Spinal cord (tissue), 10 donors: ENCODE measurements around the gene PLA2G4C. TPM values are rescaled to one million over a fixed set of nuclear protein-coding genes. Genes with fewer than 3 reads are reported as not detected.

ENCODE experiments used
- DNase-seq, 6 donors: peaks; one replicate each; pipeline versions ENCODE4 v3.0.0 to v3.0.0-alpha.2; 2013 to 2015; ENCODE audit warnings: low spot score in 6 of 6, low read depth in 4 of 6
- H3K27ac ChIP-seq: one replicate; pipeline ENCODE4 v1.5.1; 2013; ENCODE audit warnings: low read depth, low read length, control low read depth
- H3K27me3 ChIP-seq: one replicate; pipeline ENCODE4 v1.6.1; 2013; ENCODE audit warnings: low read length; ENCODE audit not compliant: control insufficient read depth, insufficient read depth
- H3K36me3 ChIP-seq: one replicate; pipeline ENCODE4 v1.6.1; 2013; ENCODE audit warnings: low read length; ENCODE audit not compliant: control insufficient read depth, insufficient read depth
- H3K4me1 ChIP-seq: one replicate; pipeline ENCODE4 v1.6.1; 2013; ENCODE audit warnings: low read length; ENCODE audit not compliant: control insufficient read depth, insufficient read depth
- H3K4me3 ChIP-seq: one replicate; pipeline ENCODE4 v1.5.1; 2013; ENCODE audit warnings: low read depth, low read length, control low read depth
- H3K9me3 ChIP-seq: one replicate; pipeline ENCODE4 v1.6.1; 2013; ENCODE audit warnings: low read length; ENCODE audit not compliant: control insufficient read depth, insufficient read depth
- WGBS: methylation state at CpG from one replicate; pipeline ENCODE4 v1.1.5; 2013; ENCODE audit warnings: missing lambda C conversion rate; ENCODE audit not compliant: insufficient coverage; 5-methylcytosine and 5-hydroxymethylcytosine counted together
- polyA plus RNA-seq, 2 donors: library from polyadenylated mRNA; unstranded; fragments of 120-200 nt; gene quantifications; one replicate each; pipeline ENCODE4 v1.2.1, GENCODE V29; 2013; ENCODE audit not compliant: insufficient read length in 2 of 2
- total RNA-seq, 2 donors: library from RNA; depleted of rRNA in 1 of 2; stranded (reverse); fragments of 120-200 nt in 1 of 2; fragments of >200 nt in 1 of 2; gene quantifications; one replicate each; pipeline versions ENCODE4 v1.2.3 to v1.2.4, GENCODE V29; 2013 to 2014
- donor health status: healthy.

PLA2G4C gene
- total and polyA plus RNA-seq, 4 donors, result 10.4 to 24.8 (median 14.2) TPM

GRCh38 chr19:48010932-48011758 lies 99.5 kb downstream of the PLA2G4C start:
- Histone ChIP-seq H3K36me3 (no peaks in the 10 kb centered on the region), H3K9me3 (no peaks in the 10 kb centered on the region), H3K4me1 (no peaks in the 10 kb centered on the region), H3K4me3 (no peak overlapping the region), H3K27ac (no peak overlapping the region), H3K27me3 (no peaks in the 10 kb centered on the region)
- no peak for DNase-seq
- WGBS, result 96% methylated on average over 10 of the region's 11 CpGs

- Histone ChIP-seq H3K4me1 (no peaks in the 10 kb centered on the region), H3K9me3 (no peaks in the 10 kb centered on the region), H3K27ac (no peak overlapping the region), H3K4me3 (no peak overlapping the region), H3K27me3 (no peaks in the 10 kb centered on the region), H3K36me3 (no peaks in the 10 kb centered on the region)
- 91% methylated on average over 3 of the region's 6 CpGs for WGBS
- DNase-seq, result no peak
These were observed 103.9 kb downstream of the PLA2G4C start for GRCh38 chr19:48006762-48007161.

DNA sequence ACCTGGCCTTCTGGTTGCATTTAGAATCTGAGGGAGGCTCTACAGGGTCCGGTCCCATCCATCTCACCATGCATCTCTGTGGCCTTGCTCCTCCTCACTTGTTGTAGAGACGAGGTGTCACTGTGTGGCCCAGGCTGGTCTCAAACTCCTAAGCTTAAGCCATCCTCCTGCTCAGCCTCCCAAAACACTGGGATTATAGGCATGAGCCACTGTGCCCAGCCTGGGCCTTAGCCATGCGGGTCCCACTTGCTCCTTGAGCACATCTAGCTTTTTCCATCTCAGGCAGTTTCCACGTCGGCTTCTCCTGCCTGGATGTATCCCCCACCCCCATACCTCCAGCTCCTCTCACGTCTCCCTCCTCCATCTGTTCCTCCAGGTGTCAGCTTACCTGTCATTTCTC lies 106.4 kb downstream of the PLA2G4C start:
- Histone ChIP-seq H3K27me3 (no peaks in the 10 kb centered on the region), H3K36me3 (no peaks in the 10 kb centered on the region), H3K9me3 (peaks cover 2% of the 10 kb centered on the region), H3K4me3 (no peak overlapping the region), H3K4me1 (no peaks in the 10 kb centered on the region), H3K27ac (no peak overlapping the region)
- DNase-seq, result no peak
- WGBS, result 77% methylated on average over 6 of the region's 6 CpGs

- no peak for DNase-seq
- H3K4me1 ChIP-seq, result no peaks in the 10 kb centered on the region
- WGBS, result 89% methylated on average over 1 of the region's 6 CpGs
- no peak overlapping the region for H3K4me3 ChIP-seq
- H3K9me3 ChIP-seq, result peaks cover 2% of the 10 kb centered on the region
- H3K27me3 ChIP-seq, result no peaks in the 10 kb centered on the region
- H3K36me3 ChIP-seq, result no peaks in the 10 kb centered on the region
- no peak overlapping the region for H3K27ac ChIP-seq
These were observed 109.8 kb downstream of the PLA2G4C start for GRCh38 chr19:48000846-48001245.

DNA sequence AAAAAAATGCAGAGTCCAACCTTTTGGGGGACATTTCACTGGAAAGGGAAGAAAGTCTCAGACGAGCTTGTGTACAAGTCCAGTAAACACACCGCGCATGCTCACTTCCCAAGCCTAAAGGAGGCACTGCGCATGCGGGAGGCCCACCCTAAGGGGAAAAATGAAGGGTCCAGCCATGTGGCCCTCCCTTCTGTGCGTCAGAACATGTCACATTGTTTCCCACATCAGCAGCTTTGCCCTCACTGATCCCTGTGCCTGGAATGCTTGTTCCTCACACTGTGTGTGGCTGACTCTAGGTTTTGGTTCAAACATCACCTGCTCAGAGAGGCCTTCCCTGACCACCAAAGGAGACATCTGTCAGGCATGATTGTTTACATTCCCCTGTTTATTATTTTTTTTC lies 111.8 kb downstream of the PLA2G4C start:
- no peak overlapping the region for H3K4me3 ChIP-seq
- 87% methylated on average over 6 of the region's 6 CpGs for WGBS
- no peak for DNase-seq

More for the DNA sequence above, 111.8 kb downstream of the PLA2G4C start:
- Histone ChIP-seq H3K4me1 (no peaks in the 10 kb centered on the region), H3K36me3 (no peaks in the 10 kb centered on the region), H3K27ac (no peak overlapping the region), H3K27me3 (no peaks in the 10 kb centered on the region), H3K9me3 (peaks cover 2% of the 10 kb centered on the region)

Other genes with a start within 250 kb of the PLA2G4C start
- gene SULT2A1, start 224.5 kb downstream of the PLA2G4C start, total RNA-seq, result under 1 TPM; 0.10 to 0.17 TPM
- gene SULT2A1, start 224.5 kb downstream of the PLA2G4C start, polyA plus RNA-seq, result under 1 TPM in 1 of 2 donors, not detected in 1; 0.20 TPM
- under 1 TPM in 1 of 2 donors, not detected in 1; 0.50 TPM for gene BSPH1, start 118.6 kb downstream of the PLA2G4C start, total RNA-seq
- not detected for gene BSPH1, start 118.6 kb downstream of the PLA2G4C start, polyA plus RNA-seq
- under 1 TPM in 1 of 2 donors, not detected in 1; 0.40 TPM for gene ELSPBP1, start 116.2 kb downstream of the PLA2G4C start, total RNA-seq
- under 1 TPM; 0.29 to 0.48 TPM for gene ELSPBP1, start 116.2 kb downstream of the PLA2G4C start, polyA plus RNA-seq
- gene CABP5, start 66.7 kb downstream of the PLA2G4C start, total RNA-seq, result not detected
- gene CABP5, start 66.7 kb downstream of the PLA2G4C start, polyA plus RNA-seq, result not detected
- gene LIG1, start 59.5 kb upstream of the PLA2G4C start, total RNA-seq, result 10 to 100 TPM; 21.7 to 37.3 TPM
- gene LIG1, start 59.5 kb upstream of the PLA2G4C start, polyA plus RNA-seq, result 10 to 100 TPM; 65.1 to 75.7 TPM
- gene ZSWIM9, start 59.9 kb upstream of the PLA2G4C start, total RNA-seq, result 1 to 10 TPM; 1.8 to 2.0 TPM
- gene ZSWIM9, start 59.9 kb upstream of the PLA2G4C start, polyA plus RNA-seq, result 10 to 100 TPM; 10.3 to 13.2 TPM
- gene CARD8, start 145.1 kb upstream of the PLA2G4C start, total RNA-seq, result 10 to 100 TPM; 35.8 to 48.4 TPM
- 10 to 100 TPM; 42.7 to 45.7 TPM for gene CARD8, start 145.1 kb upstream of the PLA2G4C start, polyA plus RNA-seq
- 10 to 100 TPM in 1 of 2 donors, 1 to 10 TPM in 1; 7.2 to 13.6 TPM for gene ZNF114, start 159.3 kb upstream of the PLA2G4C start, total RNA-seq
- gene ZNF114, start 159.3 kb upstream of the PLA2G4C start, polyA plus RNA-seq, result 1 to 10 TPM; 6.2 to 6.3 TPM
- gene EMP3, start 214.7 kb upstream of the PLA2G4C start, total RNA-seq, result 10 to 100 TPM; 31.6 to 77.1 TPM
- 10 to 100 TPM; 29.7 to 64.9 TPM for gene EMP3, start 214.7 kb upstream of the PLA2G4C start, polyA plus RNA-seq